Bladder microvascular endothelial cell (primary cell): ENCODE results near the gene DEPDC1. TPM values are rescaled to one million over a fixed set of nuclear protein-coding genes. Genes with fewer than 3 reads are reported as not detected.

ENCODE experiments used
- total RNA-seq: library from RNA; depleted of rRNA; stranded (reverse); fragments of >200 nt; gene quantifications from 2 replicates; pipeline ENCODE4 v1.2.3, GENCODE V29; 2014

Gene DEPDC1, protein sequence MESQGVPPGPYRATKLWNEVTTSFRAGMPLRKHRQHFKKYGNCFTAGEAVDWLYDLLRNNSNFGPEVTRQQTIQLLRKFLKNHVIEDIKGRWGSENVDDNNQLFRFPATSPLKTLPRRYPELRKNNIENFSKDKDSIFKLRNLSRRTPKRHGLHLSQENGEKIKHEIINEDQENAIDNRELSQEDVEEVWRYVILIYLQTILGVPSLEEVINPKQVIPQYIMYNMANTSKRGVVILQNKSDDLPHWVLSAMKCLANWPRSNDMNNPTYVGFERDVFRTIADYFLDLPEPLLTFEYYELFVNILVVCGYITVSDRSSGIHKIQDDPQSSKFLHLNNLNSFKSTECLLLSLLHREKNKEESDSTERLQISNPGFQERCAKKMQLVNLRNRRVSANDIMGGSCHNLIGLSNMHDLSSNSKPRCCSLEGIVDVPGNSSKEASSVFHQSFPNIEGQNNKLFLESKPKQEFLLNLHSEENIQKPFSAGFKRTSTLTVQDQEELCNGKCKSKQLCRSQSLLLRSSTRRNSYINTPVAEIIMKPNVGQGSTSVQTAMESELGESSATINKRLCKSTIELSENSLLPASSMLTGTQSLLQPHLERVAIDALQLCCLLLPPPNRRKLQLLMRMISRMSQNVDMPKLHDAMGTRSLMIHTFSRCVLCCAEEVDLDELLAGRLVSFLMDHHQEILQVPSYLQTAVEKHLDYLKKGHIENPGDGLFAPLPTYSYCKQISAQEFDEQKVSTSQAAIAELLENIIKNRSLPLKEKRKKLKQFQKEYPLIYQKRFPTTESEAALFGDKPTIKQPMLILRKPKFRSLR
- 10.8 TPM in 2 replicates for total RNA-seq

DNA sequence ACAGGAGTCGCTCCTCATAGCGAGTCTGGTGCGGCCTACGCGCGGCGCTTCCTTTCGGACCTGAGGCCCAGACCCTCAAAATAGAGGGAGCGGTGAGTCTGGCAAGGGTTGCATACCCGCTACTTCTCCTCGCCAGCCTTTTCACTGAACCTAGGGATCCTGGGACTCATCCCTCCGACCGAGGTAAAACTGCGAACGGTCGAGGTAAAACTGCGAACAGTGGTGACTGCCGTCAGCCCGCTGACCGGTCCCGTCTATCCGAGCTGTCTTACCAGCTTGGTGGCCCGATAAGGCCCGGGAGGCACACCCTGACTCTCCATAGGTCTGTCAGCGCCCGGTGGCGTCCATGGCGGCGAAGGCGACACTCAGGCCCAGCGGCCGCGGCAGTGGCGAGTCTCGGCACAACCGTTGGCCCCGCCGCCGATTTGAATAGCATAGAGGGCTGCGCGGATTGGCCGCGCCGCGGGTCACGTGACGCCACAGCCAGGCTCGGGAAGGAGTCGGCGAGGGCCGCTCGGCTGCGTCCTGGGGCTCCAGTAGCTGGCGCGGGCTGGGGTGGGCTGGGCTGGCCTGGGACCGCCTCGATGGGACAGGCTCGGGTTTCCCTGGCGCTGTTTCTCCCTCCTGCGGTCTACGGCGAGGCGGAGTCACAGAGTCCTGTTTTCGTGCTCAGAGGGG is at the start of gene DEPDC1:
DEPDC1 (minus strand) TSS at position 403 of the 678 bp plus-strand sequence; CDS start at position 320, 83 bp downstream.

GRCh38 chr1:68449901-68450300 is 47.0 kb downstream of the DEPDC1 start, which contains the start of gene RPE65:
TSS of gene RPE65 (minus strand) at chr1:68449954. CDS start at chr1:68449905, 49 bp downstream.

Other genes with a start within 250 kb of the DEPDC1 start
- not detected in 2 replicates for gene RPE65, start 47.1 kb downstream of the DEPDC1 start, total RNA-seq